Naive B cell (primary cell): ENCODE results near the gene ARL8B. TPM values are rescaled to one million over a fixed set of nuclear protein-coding genes. Genes with fewer than 3 reads are reported as not detected.
A peak's percentile ranks its signal among the peaks of the same experiment; 100 is the strongest.
"Not testable (repeated sequence)": the region's sequence is repeated elsewhere in the genome, so short reads cannot be mapped to it uniquely, and the experiment has no call there.

ENCODE experiments used
- ATAC-seq, 2 donors: fragments of 150-1000 bp; cut with Tn5 transposase; 2 replicates each; pipeline ENCODE4 v1.10.0; 2021; ENCODE audit warnings: low read depth in 2 of 2, mild to moderate bottlenecking in 2 of 2, moderate library complexity in 2 of 2
- DNase-seq: peaks from one replicate; pipeline ENCODE4 v3.0.0; 2022
- H3K27ac Mint-ChIP-seq, 6 donors: one replicate each; pipeline ENCODE4 v1.8.0; 2020 to 2022; ENCODE audit warnings: mild to moderate bottlenecking in 6 of 6, mixed read lengths in 6 of 6, moderate library complexity in 5 of 6, inconsistent platforms in 2 of 6
- H3K27me3 Mint-ChIP-seq, 3 donors: one replicate each; pipeline ENCODE4 v1.8.0; 2021 to 2022; ENCODE audit warnings: mixed read lengths in 3 of 3, mild to moderate bottlenecking in 1 of 3
- H3K36me3 Mint-ChIP-seq, 2 donors: one replicate each; pipeline ENCODE4 v1.8.0; 2020 to 2022; ENCODE audit warnings: mixed read lengths in 2 of 2, inconsistent platforms in 1 of 2, mild to moderate bottlenecking in 1 of 2
- H3K4me1 Mint-ChIP-seq, 3 donors: one replicate each; pipeline ENCODE4 v1.8.0; 2020 to 2022; ENCODE audit warnings: mixed read lengths in 3 of 3, inconsistent platforms in 1 of 3, mild to moderate bottlenecking in 1 of 3, moderate library complexity in 1 of 3
- H3K4me3 Mint-ChIP-seq, 8 donors: one replicate each; pipeline ENCODE4 v1.8.0; 2020 to 2022; ENCODE audit warnings: mild to moderate bottlenecking in 8 of 8, mixed read lengths in 8 of 8, moderate library complexity in 8 of 8, inconsistent platforms in 2 of 8
- H3K9me3 Mint-ChIP-seq, 7 donors: one replicate each; pipeline ENCODE4 v1.8.0; 2020 to 2022; ENCODE audit warnings: mixed read lengths in 7 of 7, mild to moderate bottlenecking in 5 of 7, inconsistent platforms in 2 of 7, moderate library complexity in 1 of 7
- polyA plus RNA-seq, 6 donors: library from polyadenylated mRNA; unstranded; fragments of 300-500 nt; fragmentation: Illumina TruSeq; gene quantifications; one replicate each; pipeline ENCODE4 v1.2.3, GENCODE V29; 2021; ENCODE audit warnings: low read depth in 6 of 6

The ARL8B gene
- polyA plus RNA-seq, 6 donors from 2014 or later = 36.7 to 64.8 (median 60.6) TPM

- H3K4me3 Mint-ChIP-seq = peak overlapping the region in 1 of 8 donors; percentile 36
- H3K27ac Mint-ChIP-seq = peak overlapping the region in 3 of 6 donors; percentile 38 to 95 (median 84)
- H3K36me3 Mint-ChIP-seq = peaks cover 51 to 52% of the 10 kb centered on the region in 2 donors
- DNase-seq (no peak), ATAC-seq (no peak)
- no peaks in the 10 kb centered on the region for H3K27me3 Mint-ChIP-seq
- peaks cover 56 to 75% (median 68%) of the 10 kb centered on the region in 3 donors for H3K4me1 Mint-ChIP-seq
- peaks cover 9 to 50% (median 35%) of the 10 kb centered on the region in 7 donors for H3K9me3 Mint-ChIP-seq
These were observed 19.7 kb downstream of the ARL8B start for GRCh38 chr3:5141760-5142159.

GRCh38 chr3:5143464-5143863 lies 21.4 kb downstream of the ARL8B start:
- no peak for ATAC-seq
- H3K27ac Mint-ChIP-seq = peak overlapping the region in 2 of 6 donors; percentile 80 to 82
- DNase-seq = no peak
- H3K27me3 Mint-ChIP-seq = no peaks in the 10 kb centered on the region
- H3K4me1 Mint-ChIP-seq = peaks cover 60 to 76% (median 72%) of the 10 kb centered on the region in 3 donors
- peaks cover 65 to 67% of the 10 kb centered on the region in 2 donors for H3K36me3 Mint-ChIP-seq
- peaks cover 14 to 59% (median 40%) of the 10 kb centered on the region in 7 donors for H3K9me3 Mint-ChIP-seq
- peak overlapping the region in 1 of 8 donors; percentile 8 for H3K4me3 Mint-ChIP-seq

DNA sequence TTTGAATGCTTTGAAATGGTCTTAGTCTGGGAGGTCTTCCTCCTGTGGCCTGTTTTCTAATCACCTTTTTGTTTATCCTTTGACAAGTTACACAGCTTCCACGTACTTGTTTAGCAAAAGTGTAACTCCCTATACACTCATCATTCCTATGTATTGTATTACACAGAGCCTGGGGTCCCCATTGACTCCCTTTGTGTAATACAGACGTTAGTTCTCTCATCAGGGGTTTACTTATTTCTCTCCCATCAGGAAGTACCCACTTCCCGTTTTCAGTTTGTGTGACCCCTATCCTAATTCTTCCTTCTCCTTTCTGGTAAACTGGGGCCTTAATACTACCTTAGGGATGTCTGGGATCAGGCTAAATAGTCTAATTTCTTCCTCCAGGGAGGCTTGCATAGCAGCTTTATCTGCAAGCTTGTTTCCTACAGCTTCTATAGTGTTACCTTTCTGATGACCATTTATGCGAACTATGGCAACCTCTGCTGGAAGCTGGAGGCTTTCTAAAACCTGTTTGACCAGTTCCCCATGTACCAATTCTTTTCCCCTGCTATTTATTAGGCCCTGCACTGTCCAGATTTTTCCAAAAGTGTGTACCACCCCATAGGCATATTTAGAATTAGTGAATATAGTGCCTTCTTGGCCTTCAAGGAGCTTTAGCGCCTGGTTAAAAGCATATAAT lies 22.4 kb downstream of the ARL8B start:
- Mint-ChIP-seq H3K9me3 (peaks cover 14 to 59% (median 40%) of the 10 kb centered on the region in 7 donors), H3K4me1 (peaks cover 65 to 78% (median 73%) of the 10 kb centered on the region in 3 donors), H3K36me3 (peaks cover 65 to 71% of the 10 kb centered on the region in 2 donors), H3K27me3 (no peaks in the 10 kb centered on the region), H3K4me3 (no peak overlapping the region), H3K27ac (peak overlapping the region in 5 of 6 donors; percentile 41 to 64 (median 44))
- DNase-seq (no peak), ATAC-seq (no peak)

DNA sequence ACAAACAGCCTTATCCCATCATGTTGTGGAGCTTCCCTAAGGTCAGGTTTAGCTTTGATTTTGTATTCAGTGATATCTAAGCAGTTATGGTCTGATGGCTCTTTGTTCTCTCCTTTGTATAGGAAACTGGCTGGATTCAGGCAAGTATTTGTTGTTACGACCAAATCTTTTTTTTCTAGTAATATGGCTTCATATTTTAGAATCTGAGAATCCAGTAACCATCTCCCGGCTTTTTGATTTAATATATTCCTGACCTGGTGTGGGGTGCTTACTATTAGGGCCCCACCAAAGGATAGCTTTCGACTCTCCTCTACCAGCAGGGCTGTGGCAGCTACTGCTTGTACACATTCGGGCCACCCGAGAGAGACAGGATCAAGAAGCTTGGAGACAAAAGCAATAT lies 23.0 kb downstream of the ARL8B start:
- no peak overlapping the region for H3K4me3 Mint-ChIP-seq
- ATAC-seq = no peak
- peaks cover 14 to 58% (median 40%) of the 10 kb centered on the region in 7 donors for H3K9me3 Mint-ChIP-seq
- no peaks in the 10 kb centered on the region for H3K27me3 Mint-ChIP-seq
- H3K36me3 Mint-ChIP-seq = peaks cover 64 to 65% of the 10 kb centered on the region in 2 donors
- H3K27ac Mint-ChIP-seq = peak overlapping the region in 1 of 6 donors; percentile 43
- no peak for DNase-seq
- H3K4me1 Mint-ChIP-seq = peaks cover 65 to 78% (median 73%) of the 10 kb centered on the region in 3 donors

GRCh38 chr3:5147152-5147551 lies 25.1 kb downstream of the ARL8B start:
- H3K4me1 Mint-ChIP-seq = peaks cover 56 to 72% (median 72%) of the 10 kb centered on the region in 3 donors
- ATAC-seq, H3K27ac Mint-ChIP-seq, H3K27me3 Mint-ChIP-seq, DNase-seq, H3K4me3 Mint-ChIP-seq: not testable (repeated sequence)
- H3K9me3 Mint-ChIP-seq = peaks cover 14 to 50% (median 40%) of the 10 kb centered on the region in 7 donors
- H3K36me3 Mint-ChIP-seq = peaks cover 51 to 52% of the 10 kb centered on the region in 2 donors

GRCh38 chr3:5149306-5149880 lies 27.3 kb downstream of the ARL8B start:
- Mint-ChIP-seq H3K4me1 (peaks cover 65 to 91% (median 85%) of the 10 kb centered on the region in 3 donors), H3K27ac (peak overlapping the region in 3 of 6 donors; percentile 14 to 73 (median 45)), H3K4me3 (peak overlapping the region in 1 of 8 donors; percentile 6), H3K9me3 (peaks cover 12 to 32% (median 26%) of the 10 kb centered on the region in 7 donors), H3K36me3 (peaks cover 37 to 46% of the 10 kb centered on the region in 2 donors), H3K27me3 (no peaks in the 10 kb centered on the region)
- DNase-seq (no peak), ATAC-seq (no peak)

GRCh38 chr3:5151586-5151985 lies 29.5 kb downstream of the ARL8B start:
- no peak for ATAC-seq

DNA sequence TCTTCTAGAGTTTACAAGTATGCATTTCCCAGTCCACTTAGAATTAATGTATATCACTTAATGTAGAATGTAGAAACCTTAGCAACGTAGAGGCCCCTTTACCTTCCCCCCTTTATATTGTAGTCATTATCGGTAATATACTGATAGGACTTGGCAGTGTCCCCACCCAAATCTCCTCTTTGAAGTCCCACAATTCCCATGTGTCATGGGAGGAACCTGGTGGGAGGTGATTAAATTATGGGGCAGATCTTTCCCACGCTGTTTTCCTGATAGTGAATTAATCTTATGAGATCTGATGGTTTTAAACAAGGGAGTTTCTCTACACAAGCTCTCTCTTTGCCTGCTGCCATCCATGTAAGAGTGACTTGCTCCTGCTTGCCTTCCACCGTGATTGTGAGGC lies 31.0 kb downstream of the ARL8B start:
- Mint-ChIP-seq H3K4me3 (peak overlapping the region in 1 of 8 donors; percentile 9), H3K27ac (peak overlapping the region in 4 of 6 donors; percentile 16 to 88 (median 66)), H3K36me3 (peaks cover 0 to 14% of the 10 kb centered on the region in 2 donors), H3K4me1 (peaks cover 65 to 92% (median 90%) of the 10 kb centered on the region in 3 donors), H3K9me3 (peaks cover 0 to 7% (median 2%) of the 10 kb centered on the region in 7 donors), H3K27me3 (no peaks in the 10 kb centered on the region)
- no peak for ATAC-seq
- DNase-seq = no peak

More at GRCh38 chr3:5151586-5151985, 29.5 kb downstream of the ARL8B start:
- peaks cover 15 to 29% of the 10 kb centered on the region in 2 donors for H3K36me3 Mint-ChIP-seq
- no peaks in the 10 kb centered on the region for H3K27me3 Mint-ChIP-seq
- DNase-seq = no peak
- H3K4me1 Mint-ChIP-seq = peaks cover 69 to 94% (median 88%) of the 10 kb centered on the region in 3 donors
- H3K4me3 Mint-ChIP-seq = peak overlapping the region in 1 of 8 donors; percentile 37
- peaks cover 4 to 18% (median 11%) of the 10 kb centered on the region in 7 donors for H3K9me3 Mint-ChIP-seq
- H3K27ac Mint-ChIP-seq = no peak overlapping the region

GRCh38 chr3:5155241-5155640 lies 33.1 kb downstream of the ARL8B start:
- DNase-seq = no peak
- H3K4me1 Mint-ChIP-seq = peaks cover 47 to 83% (median 78%) of the 10 kb centered on the region in 3 donors
- H3K4me3 Mint-ChIP-seq = no peak overlapping the region
- H3K27ac Mint-ChIP-seq = peak overlapping the region in 3 of 6 donors; percentile 50 to 79 (median 76)
- H3K9me3 Mint-ChIP-seq = peaks cover 0 to 7% (median 0%) of the 10 kb centered on the region in 7 donors
- peaks cover 0 to 5% of the 10 kb centered on the region in 2 donors for H3K36me3 Mint-ChIP-seq
- H3K27me3 Mint-ChIP-seq = no peaks in the 10 kb centered on the region
- ATAC-seq = no peak

DNA sequence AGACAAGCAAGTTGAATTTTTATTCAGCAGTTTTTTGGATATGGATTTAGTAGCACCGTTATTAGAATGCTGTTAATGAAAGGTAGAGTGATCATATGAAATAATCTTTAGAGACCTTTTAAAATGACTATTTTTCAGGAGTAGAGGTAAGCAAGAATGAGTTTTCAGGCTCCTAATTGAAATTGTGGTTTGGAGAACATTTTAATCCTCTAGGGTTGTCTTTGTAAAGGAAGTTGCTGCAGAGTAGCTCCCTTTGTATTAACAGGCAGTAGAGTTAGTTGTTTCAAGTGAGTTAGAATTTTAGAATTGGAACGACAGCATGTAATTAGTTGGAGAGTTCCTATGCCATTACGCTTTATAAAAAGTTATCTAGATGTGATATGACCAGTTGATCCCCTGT lies 38.2 kb downstream of the ARL8B start:
- Mint-ChIP-seq H3K27ac (peak overlapping the region in 5 of 6 donors; percentile 49 to 67 (median 53)), H3K36me3 (no peaks in the 10 kb centered on the region), H3K4me1 (peaks cover 42 to 83% (median 74%) of the 10 kb centered on the region in 3 donors), H3K4me3 (no peak overlapping the region), H3K27me3 (no peaks in the 10 kb centered on the region), H3K9me3 (no peaks in the 10 kb centered on the region)
- DNase-seq (no peak), ATAC-seq (no peak)

DNA sequence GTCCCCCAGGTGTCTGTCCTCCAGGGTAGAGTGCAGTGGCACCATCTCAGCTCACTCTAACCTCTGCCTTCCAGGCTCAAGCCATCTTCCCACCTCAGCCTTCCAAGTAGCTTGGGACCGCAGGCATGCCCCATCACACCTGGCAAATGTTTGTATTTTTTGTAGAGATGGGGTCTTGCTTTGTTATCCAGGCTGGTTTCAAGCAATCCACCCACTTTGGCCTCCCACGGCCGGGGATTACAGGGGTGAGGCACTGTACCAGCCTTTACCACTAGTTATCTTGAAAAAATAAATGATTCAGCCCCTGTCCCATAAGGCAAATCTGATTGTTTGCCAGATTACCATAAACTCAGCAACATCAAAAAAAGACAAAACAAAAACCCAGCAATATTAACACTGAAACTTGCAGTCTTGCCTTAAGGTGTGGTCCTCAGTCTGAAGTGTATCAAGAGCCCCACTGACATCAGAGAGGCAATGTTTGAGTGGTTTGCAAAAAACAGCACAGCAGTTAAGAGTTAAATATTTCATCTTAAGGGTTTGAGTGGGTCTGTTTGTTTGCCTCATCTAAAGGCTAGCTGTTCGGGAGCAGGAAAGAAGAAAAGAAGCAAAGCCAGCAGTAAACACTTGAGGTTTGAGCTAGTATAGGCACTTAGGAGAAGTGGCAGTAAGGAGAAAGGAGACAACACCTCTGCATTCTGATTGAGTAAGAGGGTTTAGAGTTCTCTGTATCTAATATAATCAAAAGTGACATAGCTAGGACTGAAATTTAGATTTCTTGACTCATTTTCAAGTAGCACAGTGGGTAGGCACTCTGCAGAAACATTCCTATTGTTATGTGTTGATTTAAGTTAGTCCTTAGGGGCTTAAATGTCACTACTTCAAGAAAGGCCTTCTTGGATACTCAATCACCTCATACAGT lies 39.1 kb downstream of the ARL8B start:
- H3K9me3 Mint-ChIP-seq = no peaks in the 10 kb centered on the region
- no peaks in the 10 kb centered on the region for H3K27me3 Mint-ChIP-seq
- ATAC-seq (no peak), DNase-seq (no peak)
- H3K36me3 Mint-ChIP-seq = no peaks in the 10 kb centered on the region
- H3K4me1 Mint-ChIP-seq = peaks cover 34 to 81% (median 65%) of the 10 kb centered on the region in 3 donors
- H3K4me3 Mint-ChIP-seq = peak overlapping the region in 2 of 8 donors; percentile 8 to 47
- peak overlapping the region in 4 of 6 donors; percentile 49 to 83 (median 52) for H3K27ac Mint-ChIP-seq

DNA sequence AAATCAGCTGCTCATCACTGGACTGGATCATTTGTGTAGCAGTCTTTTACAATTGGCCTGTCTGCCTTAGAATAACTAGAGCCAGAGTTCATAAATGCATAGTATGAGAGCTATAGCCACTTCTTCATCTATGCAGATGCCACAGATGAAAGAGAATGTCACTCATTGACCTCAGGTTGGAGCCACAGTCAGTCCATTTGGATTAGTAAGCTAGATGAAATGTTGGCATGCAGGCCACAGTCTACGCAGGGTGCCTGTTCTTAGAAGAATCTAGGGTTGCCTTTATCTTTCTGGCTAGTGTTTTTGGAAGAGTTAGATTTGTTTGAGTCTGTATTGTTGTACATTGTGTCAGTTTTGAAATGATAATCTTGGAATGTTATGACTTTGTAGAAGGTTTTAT lies 40.0 kb downstream of the ARL8B start:
- H3K9me3 Mint-ChIP-seq = no peaks in the 10 kb centered on the region
- H3K4me1 Mint-ChIP-seq = peaks cover 28 to 81% (median 60%) of the 10 kb centered on the region in 3 donors
- ATAC-seq (no peak), DNase-seq (no peak)
- H3K4me3 Mint-ChIP-seq = peak overlapping the region in 2 of 8 donors; percentile 1 to 32
- peaks cover 0 to 5% of the 10 kb centered on the region in 2 donors for H3K36me3 Mint-ChIP-seq
- H3K27me3 Mint-ChIP-seq = no peaks in the 10 kb centered on the region
- peak overlapping the region in 3 of 6 donors; percentile 32 to 77 (median 41) for H3K27ac Mint-ChIP-seq
